Measurements from ENCODE around the gene RGS17.

GRCh38 chr6:152980656-152981055, 150.4 kb downstream of the RGS17 start:
- TF ChIP-seq CTCF (conservative IDR thresholded peaks at IDR 0.05; ENCODE audit: low read length) (no peak), EZH2phosphoT487 (IDR thresholded peaks at IDR 0.05; ENCODE audit: borderline replicate concordance) (no peak)
